Aorta (tissue), 5 donors: ENCODE data around the gene CNTN5. TPM values are rescaled to one million over a fixed set of nuclear protein-coding genes. Genes with fewer than 3 reads are reported as not detected.

Experiments used
- ATAC-seq: fragments of 200-7000 bp; cut with Tn5 transposase; one replicate; pipeline ENCODE4 v1.9.1; 2022; ENCODE audit warnings: moderate library complexity; ENCODE audit not compliant: low FRiP score
- DNase-seq, 2 donors: peaks; one replicate each; pipeline ENCODE4 v3.0.0-alpha.2; 2020
- H3K27ac ChIP-seq, 2 donors: one replicate each; pipeline ENCODE4 v1.5.1; 2013; ENCODE audit warnings: low read length in 2 of 2, mild to moderate bottlenecking in 2 of 2, moderate library complexity in 2 of 2, control low read depth in 1 of 2, inconsistent platforms in 1 of 2, low read depth in 1 of 2
- H3K27me3 ChIP-seq, 2 donors: one replicate each; pipeline ENCODE4 v1.6.1; 2013; ENCODE audit warnings: control low read depth in 1 of 2, low read length in 1 of 2, mild to moderate bottlenecking in 1 of 2, moderate library complexity in 1 of 2; ENCODE audit not compliant: insufficient read depth in 2 of 2, control insufficient read depth in 1 of 2
- H3K36me3 ChIP-seq, 2 donors: one replicate each; pipeline ENCODE4 v1.6.1; 2013; ENCODE audit warnings: control low read depth in 1 of 2, low read length in 1 of 2, mild to moderate bottlenecking in 1 of 2; ENCODE audit not compliant: insufficient read depth in 2 of 2, control insufficient read depth in 1 of 2
- H3K4me1 ChIP-seq, 2 donors: one replicate each; pipeline ENCODE4 v1.6.1; 2013; ENCODE audit warnings: low read length in 2 of 2, control low read depth in 1 of 2, mild to moderate bottlenecking in 1 of 2, moderate library complexity in 1 of 2; ENCODE audit not compliant: insufficient read depth in 2 of 2, control insufficient read depth in 1 of 2
- H3K4me3 ChIP-seq, 2 donors: one replicate each; pipeline ENCODE4 v1.5.1; 2013; ENCODE audit warnings: low read length in 2 of 2, control low read depth in 1 of 2, mild to moderate bottlenecking in 1 of 2
- H3K9me3 ChIP-seq: one replicate; pipeline ENCODE4 v1.6.1; 2013; ENCODE audit warnings: mild to moderate bottlenecking, low read length; ENCODE audit not compliant: control insufficient read depth
- WGBS, 2 donors: extraction: QIAGEN DNeasy Blood & Tissue Kit; methylation state at CpG; one replicate each; pipeline ENCODE4 v1.1.7; 2013; 5-methylcytosine and 5-hydroxymethylcytosine counted together
- intact Hi-C, 2 donors: fragments of 100-400 bp; cut with DNase I; formaldehyde crosslinking; loops; one replicate each; pipeline versions ENCODE4 v1.14.2 to v1.15.0; 2022
- polyA plus RNA-seq, 2 donors: library from polyadenylated mRNA; stranded (reverse); fragments of 200-250 nt; gene quantifications; one replicate each; pipeline ENCODE4 v1.2.3, GENCODE V29; 2013
- total RNA-seq, 2 donors: library from RNA; stranded (reverse); fragmentation: NEBNext Ultra II Directional; extraction: Animal tissue kit (Norgen Biotek cat#: 25700); gene quantifications; one replicate each; pipeline ENCODE4 v1.2.1, GENCODE V29; 2021
- donor health status: healthy with polysubstance abuse.
- donor health status: Bipolar disorder and iron deficiency.
- donor health status: DM: no; HTN: no; CAD: no.
- donor health status: DM: no; HTN: no; CAD: no.
- donor health status: DM: yes; HTN: yes; CAD: no.

CNTN5 gene
- total and polyA plus RNA-seq, 4 donors, result 0.13 to 2.9 (median 0.96) TPM; not detected in 1

DNA sequence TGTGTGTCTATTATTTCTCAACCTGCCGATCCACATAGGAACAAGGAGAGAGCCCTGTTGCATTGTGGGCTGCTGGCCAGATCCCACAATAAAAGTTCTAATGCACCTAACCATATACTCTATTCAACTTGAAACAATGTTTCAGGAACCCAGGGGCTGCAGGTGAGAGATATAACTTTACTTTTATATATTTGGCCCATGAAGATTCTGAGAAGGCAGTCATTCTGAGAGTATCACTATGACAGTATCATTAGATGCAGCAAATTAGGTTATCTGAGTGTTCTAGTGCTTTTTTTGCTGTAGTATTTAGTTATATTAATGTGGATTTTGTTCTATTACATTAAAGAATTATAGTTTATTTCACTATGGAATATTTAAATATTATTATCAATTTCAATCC lies 1011.2 kb downstream of the CNTN5 start:
- 92 to 96% methylated on average over 1 of the region's 1 CpG for WGBS, 2 donors
- Histone ChIP-seq H3K27ac (no peak overlapping the region), H3K4me1 (no peaks in the 10 kb centered on the region), H3K27me3 (no peaks in the 10 kb centered on the region), H3K4me3 (no peak overlapping the region), H3K9me3 (peaks cover 2% of the 10 kb centered on the region), H3K36me3 (no peaks in the 10 kb centered on the region)
- intact Hi-C loops, result loop anchor here in 1 of 2 donors (10.0 kb wide), 1 partner anchor 63 kb away; no protein-coding TSS in a partner anchor
- no peak for DNase-seq
- no peak for ATAC-seq

DNA sequence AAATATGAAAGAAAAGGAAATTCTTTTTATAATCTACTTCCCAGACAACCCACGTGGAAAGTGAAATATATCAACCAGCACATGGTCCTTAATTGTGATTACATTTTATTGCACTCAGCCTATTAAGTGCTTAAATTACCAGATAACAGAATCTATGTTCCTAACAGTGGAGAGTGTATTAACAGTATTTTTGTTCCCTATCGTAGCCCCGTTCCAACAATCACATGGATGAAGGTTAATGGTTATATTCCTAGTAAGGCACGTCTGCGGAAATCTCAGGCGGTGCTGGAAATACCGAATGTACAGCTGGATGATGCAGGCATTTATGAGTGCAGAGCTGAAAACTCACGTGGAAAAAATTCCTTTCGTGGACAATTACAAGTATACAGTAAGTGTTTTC lies 1040.3 kb downstream of the CNTN5 start:
- no peak overlapping the region for H3K4me3 ChIP-seq

DNA sequence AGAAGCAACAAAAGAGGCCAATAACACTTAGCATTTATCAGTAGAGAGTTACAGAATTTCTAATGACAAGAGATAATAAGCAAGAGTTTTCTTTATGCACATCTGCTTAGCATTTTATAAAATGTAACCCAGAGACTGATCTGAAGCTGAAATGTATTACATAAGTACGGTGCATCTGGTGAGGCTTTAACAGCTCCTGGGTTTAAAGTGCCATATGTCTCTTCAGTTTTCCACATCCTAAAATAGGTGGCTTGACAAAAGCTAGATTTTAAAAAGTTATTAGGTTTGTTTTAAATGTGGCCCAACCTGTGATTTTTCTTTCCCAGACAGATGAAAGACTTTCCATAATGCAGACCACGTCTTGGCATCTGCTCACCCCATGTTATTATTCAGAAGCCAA lies 1045.7 kb downstream of the CNTN5 start:
- Histone ChIP-seq H3K27ac (no peak overlapping the region), H3K9me3 (no peaks in the 10 kb centered on the region), H3K4me3 (no peak overlapping the region), H3K4me1 (peaks cover 0 to 2% of the 10 kb centered on the region in 2 donors), H3K36me3 (no peaks in the 10 kb centered on the region), H3K27me3 (no peaks in the 10 kb centered on the region)
- 40 to 47% methylated on average over 2 of the region's 2 CpGs for WGBS, 2 donors
- ATAC-seq, result no peak
- intact Hi-C loops, result no loop called here
- no peak for DNase-seq

More for the DNA sequence above, 1040.3 kb downstream of the CNTN5 start:
- no peak overlapping the region for H3K27ac ChIP-seq
- H3K27me3 ChIP-seq, result no peaks in the 10 kb centered on the region
- intact Hi-C loops, result no loop called here
- ATAC-seq, result no peak
- H3K36me3 ChIP-seq, result no peaks in the 10 kb centered on the region
- H3K4me1 ChIP-seq, result peaks cover 0 to under 1% of the 10 kb centered on the region in 2 donors
- H3K9me3 ChIP-seq, result no peaks in the 10 kb centered on the region
- no peak for DNase-seq
- WGBS, 2 donors, result 29 to 32% methylated on average over 9 of the region's 9 CpGs

DNA sequence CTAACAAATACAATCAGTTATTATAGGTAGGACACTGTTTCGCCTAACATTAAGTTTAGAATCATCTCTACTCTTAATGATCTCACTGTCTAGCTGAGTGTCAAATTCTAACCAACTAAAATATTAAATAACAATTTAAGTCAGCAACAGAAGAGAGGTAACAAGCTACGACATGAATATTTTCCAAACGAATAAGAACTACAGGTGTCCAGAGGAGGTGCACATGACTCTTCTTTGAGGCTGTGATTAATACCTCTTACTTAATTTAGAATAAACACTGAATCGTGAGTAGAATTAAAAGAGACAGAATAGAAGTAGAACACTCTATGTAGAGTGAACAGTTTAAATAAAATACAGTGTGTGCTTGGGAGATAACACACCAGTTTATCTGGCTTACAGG lies 1047.4 kb downstream of the CNTN5 start:
- Histone ChIP-seq H3K4me1 (peaks cover 0 to 2% of the 10 kb centered on the region in 2 donors), H3K27ac (no peak overlapping the region), H3K27me3 (no peaks in the 10 kb centered on the region), H3K4me3 (no peak overlapping the region), H3K9me3 (no peaks in the 10 kb centered on the region), H3K36me3 (no peaks in the 10 kb centered on the region)
- DNase-seq (no peak), ATAC-seq (no peak)
- intact Hi-C loops, result no loop called here
- WGBS, 2 donors, result 60 to 67% methylated on average over 4 of the region's 4 CpGs

DNA sequence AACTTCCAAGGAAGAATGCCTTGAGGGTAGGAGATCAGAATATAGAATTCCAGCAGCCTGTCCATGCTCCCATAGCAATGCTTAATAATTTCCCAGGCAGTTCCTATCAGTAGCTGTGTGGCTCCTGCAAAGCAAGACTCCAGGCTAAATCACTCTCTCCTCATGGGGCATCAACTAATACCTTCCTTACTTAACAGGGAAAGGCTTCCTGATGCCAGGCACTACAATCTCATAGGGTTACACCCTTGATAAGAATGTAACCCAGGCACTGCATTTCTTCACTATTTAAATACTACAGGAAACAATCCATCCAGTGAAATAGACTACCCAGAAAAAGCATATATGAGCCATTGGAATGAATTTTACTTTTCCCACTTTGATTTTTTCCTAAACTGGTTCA lies 1051.4 kb downstream of the CNTN5 start:
- no peak overlapping the region for H3K4me3 ChIP-seq
- H3K4me1 ChIP-seq, result no peaks in the 10 kb centered on the region
- no peaks in the 10 kb centered on the region for H3K9me3 ChIP-seq
- intact Hi-C loops, result no loop called here
- H3K27ac ChIP-seq, result no peak overlapping the region
- ATAC-seq (no peak), DNase-seq (no peak)
- H3K36me3 ChIP-seq, result no peaks in the 10 kb centered on the region
- H3K27me3 ChIP-seq, result no peaks in the 10 kb centered on the region

DNA sequence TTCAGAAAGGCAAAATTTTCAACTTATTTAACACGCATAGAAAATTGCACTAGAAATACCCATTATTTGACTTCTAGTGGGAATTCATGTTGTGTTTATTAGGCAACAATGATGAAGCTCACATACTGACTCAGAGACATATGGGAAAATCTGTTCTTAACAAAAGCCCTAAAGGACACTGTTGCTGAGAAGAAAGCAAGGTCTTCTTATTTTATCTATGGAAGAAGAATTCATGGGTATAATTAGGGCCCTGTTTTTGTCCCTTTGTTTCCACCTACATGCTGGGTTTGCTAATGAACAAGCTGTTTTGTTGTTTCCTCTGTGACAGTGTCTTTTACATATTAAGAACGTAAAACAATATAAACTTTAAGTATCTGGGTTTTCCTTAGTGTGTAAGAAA lies 1059.6 kb downstream of the CNTN5 start:
- Histone ChIP-seq H3K27me3 (no peaks in the 10 kb centered on the region), H3K36me3 (no peaks in the 10 kb centered on the region), H3K9me3 (no peaks in the 10 kb centered on the region), H3K4me3 (no peak overlapping the region), H3K4me1 (no peaks in the 10 kb centered on the region), H3K27ac (no peak overlapping the region)
- no peak for DNase-seq
- intact Hi-C loops, result no loop called here
- WGBS, 2 donors, result 64 to 78% methylated on average over 2 of the region's 2 CpGs
- ATAC-seq, result no peak

DNA sequence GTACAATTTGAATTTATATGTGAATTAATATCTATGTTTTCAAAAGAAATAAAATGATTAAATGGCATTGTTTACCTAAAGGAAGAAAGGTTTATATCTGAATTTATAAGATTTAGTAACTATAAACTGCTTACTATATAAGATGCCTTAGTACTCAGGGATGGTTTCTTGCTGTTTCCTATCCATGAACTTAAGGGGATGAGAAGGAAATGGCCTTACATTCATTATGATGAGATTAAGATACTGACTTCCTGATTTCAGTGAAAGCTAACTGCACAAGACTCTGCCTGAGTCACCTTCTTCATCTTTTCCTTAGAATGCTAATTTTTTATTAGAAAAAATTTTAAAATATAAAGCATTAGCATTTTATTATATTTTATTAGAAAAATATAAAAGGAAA lies 1060.1 kb downstream of the CNTN5 start:
- ATAC-seq (no peak), DNase-seq (no peak)
- Histone ChIP-seq H3K4me1 (no peaks in the 10 kb centered on the region), H3K4me3 (no peak overlapping the region), H3K27ac (no peak overlapping the region), H3K36me3 (no peaks in the 10 kb centered on the region), H3K27me3 (no peaks in the 10 kb centered on the region), H3K9me3 (no peaks in the 10 kb centered on the region)
- intact Hi-C loops, result no loop called here

DNA sequence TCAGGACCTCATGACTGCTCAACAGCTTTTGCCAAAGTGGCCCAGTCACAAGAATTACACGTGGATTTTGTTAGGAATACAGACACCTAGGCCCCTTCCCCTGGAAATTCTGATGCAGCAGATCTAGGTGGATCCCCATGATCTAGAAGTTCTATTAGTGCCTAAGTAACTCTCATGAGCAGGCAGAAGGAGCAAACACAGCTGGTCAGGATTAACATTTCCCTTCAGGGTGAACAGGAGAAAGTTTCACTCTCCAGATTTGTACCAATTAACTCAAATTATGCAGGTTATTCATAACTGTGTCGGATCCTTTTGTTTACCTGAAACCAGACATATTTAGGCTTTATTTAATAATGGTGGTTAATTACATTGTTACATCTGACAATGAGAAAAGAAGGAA lies 1072.9 kb downstream of the CNTN5 start:
- WGBS, 2 donors, result 88 to 91% methylated on average over 2 of the region's 2 CpGs
- peaks cover 1% of the 10 kb centered on the region for H3K9me3 ChIP-seq
- no peak for DNase-seq
- H3K4me1 ChIP-seq, result no peaks in the 10 kb centered on the region
- H3K36me3 ChIP-seq, result no peaks in the 10 kb centered on the region
- H3K4me3 ChIP-seq, result no peak overlapping the region
- intact Hi-C loops, result loop anchor here in 1 of 2 donors (10.0 kb wide), 1 partner anchor 59 kb away; no protein-coding TSS in a partner anchor
- H3K27me3 ChIP-seq, result peaks cover 0 to 1% of the 10 kb centered on the region in 2 donors
- no peak overlapping the region for H3K27ac ChIP-seq
- ATAC-seq, result no peak

DNA sequence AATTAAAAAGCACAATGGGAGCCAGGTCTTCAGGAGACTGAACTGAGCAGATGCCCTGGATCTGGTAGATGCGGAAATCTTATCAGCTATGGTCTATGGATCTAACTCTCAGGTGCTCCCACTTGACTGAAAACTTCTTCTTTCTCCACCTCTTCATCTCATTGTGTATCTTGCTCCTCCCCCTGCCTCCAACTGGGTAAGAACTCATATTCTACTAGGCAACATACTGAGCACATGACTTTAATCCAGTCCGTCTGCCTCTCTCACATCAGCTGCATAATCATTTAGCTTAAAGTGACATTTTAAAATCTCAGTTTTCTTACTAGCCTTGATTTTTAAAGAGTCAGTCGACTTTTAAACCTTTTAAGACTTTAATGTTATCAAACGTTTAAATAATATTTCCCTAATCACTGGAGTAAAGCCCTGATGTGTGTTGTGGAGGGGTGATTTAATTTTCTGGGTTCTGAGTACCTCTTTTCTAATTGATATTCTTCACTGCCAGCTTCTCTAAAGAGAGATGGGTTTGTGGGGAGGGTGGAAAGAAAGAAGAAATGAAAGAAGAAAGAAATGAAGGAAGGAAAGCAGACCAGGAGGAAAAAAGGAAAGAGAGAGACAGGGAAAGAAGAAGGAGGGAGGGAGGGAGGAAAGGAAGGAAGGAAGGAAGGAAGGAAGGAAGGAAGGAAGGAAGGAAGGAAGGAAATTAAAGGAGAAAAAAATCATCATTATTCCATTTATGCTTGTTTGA lies 1073.5 kb downstream of the CNTN5 start:
- H3K4me3 ChIP-seq, result no peak overlapping the region
- H3K9me3 ChIP-seq, result peaks cover 1% of the 10 kb centered on the region
- H3K36me3 ChIP-seq, result no peaks in the 10 kb centered on the region
- DNase-seq (no peak), ATAC-seq (no peak)
- intact Hi-C loops, result loop anchor here in 1 of 2 donors (10.0 kb wide), 1 partner anchor 59 kb away; no protein-coding TSS in a partner anchor
- no peak overlapping the region for H3K27ac ChIP-seq
- WGBS, 2 donors, result 69 to 73% methylated on average over 4 of the region's 4 CpGs
- no peaks in the 10 kb centered on the region for H3K4me1 ChIP-seq
- H3K27me3 ChIP-seq, result peaks cover 0 to 1% of the 10 kb centered on the region in 2 donors
